HEK293 (cell line): ENCODE data around the gene ASXL1.

Source experiments
- BCL11B ChIP-seq: fragments of 450-650 bp; formaldehyde crosslinking; IDR thresholded peaks from 2 replicates; pipeline ENCODE4 v1.5.1; 2016; ENCODE audit warnings: low read depth, missing biosample characterization, missing genetic modification characterization
- GLI4 ChIP-seq: fragments of 450-650 bp; formaldehyde crosslinking; IDR thresholded peaks from 2 replicates; pipeline ENCODE4 v1.5.1; 2016; ENCODE audit warnings: missing biosample characterization, missing genetic modification characterization
- MEIS1 ChIP-seq: sonication (generic); formaldehyde crosslinking; IDR thresholded peaks from 2 replicates; pipeline ENCODE4 v1.8.1; 2022; ENCODE audit warnings: missing genetic modification reagents, mild to moderate bottlenecking, borderline replicate concordance
- PRDM1 ChIP-seq: fragments of 450-650 bp; formaldehyde crosslinking; IDR thresholded peaks from 2 replicates; pipeline ENCODE4; 2016; ENCODE audit warnings: missing biosample characterization, missing genetic modification characterization
- PRDM4 ChIP-seq: fragments of 450-650 bp; formaldehyde crosslinking; IDR thresholded peaks from 2 replicates; pipeline ENCODE4 v1.5.1; 2017; ENCODE audit warnings: missing biosample characterization, missing genetic modification characterization
- SP3 ChIP-seq: fragments of 450-650 bp; formaldehyde crosslinking; IDR thresholded peaks from 2 replicates; pipeline ENCODE4 v1.5.1; 2016; ENCODE audit warnings: missing biosample characterization, missing genetic modification characterization
- TCF7L2 ChIP-seq: IDR thresholded peaks from 2 replicates; pipeline ENCODE4 v1.6.1; 2011; ENCODE audit warnings: low read depth, mild to moderate bottlenecking, inconsistent platforms, low read length, moderate library complexity, borderline replicate concordance
- ZBTB20 ChIP-seq: fragments of 450-650 bp; formaldehyde crosslinking; IDR thresholded peaks from 2 replicates; pipeline ENCODE4 v1.5.1; 2016; ENCODE audit warnings: missing biosample characterization, missing genetic modification characterization
- ZBTB48 ChIP-seq: fragments of 450-650 bp; formaldehyde crosslinking; IDR thresholded peaks from 2 replicates; pipeline ENCODE4 v1.5.1; 2016; ENCODE audit warnings: missing biosample characterization, missing genetic modification characterization
- ZBTB8A ChIP-seq: fragments of 450-650 bp; formaldehyde crosslinking; IDR thresholded peaks from 2 replicates; pipeline ENCODE4 v1.5.1; 2016; ENCODE audit warnings: missing biosample characterization, missing genetic modification characterization
- ZFP41 ChIP-seq: fragments of 450-650 bp; formaldehyde crosslinking; IDR thresholded peaks from 2 replicates; pipeline ENCODE4 v1.5.1; 2016; ENCODE audit warnings: missing biosample characterization, missing genetic modification characterization, borderline replicate concordance
- ZNF10 ChIP-seq: fragments of 450-650 bp; formaldehyde crosslinking; IDR thresholded peaks from 2 replicates; pipeline ENCODE4 v1.5.1; 2017; ENCODE audit warnings: missing biosample characterization, missing genetic modification characterization
- ZNF112 ChIP-seq: fragments of 450-650 bp; formaldehyde crosslinking; IDR thresholded peaks from 2 replicates; pipeline ENCODE4 v1.5.0; 2017; ENCODE audit warnings: missing biosample characterization, missing genetic modification characterization
- ZNF133 ChIP-seq: fragments of 450-650 bp; formaldehyde crosslinking; IDR thresholded peaks from 2 replicates; pipeline ENCODE4 v1.5.1; 2016; ENCODE audit warnings: missing biosample characterization, missing genetic modification characterization
- ZNF16 ChIP-seq: fragments of 450-650 bp; formaldehyde crosslinking; IDR thresholded peaks from 2 replicates; pipeline ENCODE4 v1.5.1; 2016; ENCODE audit warnings: low read depth, missing biosample characterization, missing genetic modification characterization
- ZNF174 ChIP-seq: fragments of 450-650 bp; formaldehyde crosslinking; IDR thresholded peaks from 2 replicates; pipeline ENCODE4 v1.5.0; 2017; ENCODE audit warnings: missing biosample characterization, mild to moderate bottlenecking, missing genetic modification characterization
- ZNF19 ChIP-seq: fragments of 450-650 bp; formaldehyde crosslinking; IDR thresholded peaks from 2 replicates; pipeline ENCODE4; 2016; ENCODE audit warnings: missing biosample characterization, missing genetic modification characterization, low read depth
- ZNF202 ChIP-seq: fragments of 450-650 bp; formaldehyde crosslinking; IDR thresholded peaks from 2 replicates; pipeline ENCODE4 v1.5.1; 2016; ENCODE audit warnings: missing biosample characterization, missing genetic modification characterization, borderline replicate concordance
- ZNF239 ChIP-seq: fragments of 450-650 bp; formaldehyde crosslinking; IDR thresholded peaks from 2 replicates; pipeline ENCODE4 v1.5.1; 2016; ENCODE audit warnings: missing biosample characterization, missing genetic modification characterization
- ZNF274 ChIP-seq, 2 experiments: fragments of 200-500 bp in 1 of 2; fragments of 450-650 bp in 1 of 2; sonication (Bioruptor generic) in 1 of 2; formaldehyde crosslinking in 1 of 2; IDR thresholded peaks; 2 replicates each; pipeline versions ENCODE4 v1.5.1 to v1.6.1; 2014 to 2016; ENCODE audit warnings: borderline replicate concordance in 1 of 2, inconsistent platforms in 1 of 2, low read length in 1 of 2, missing biosample characterization in 1 of 2, missing genetic modification characterization in 1 of 2
- ZNF280D ChIP-seq: fragments of 450-650 bp; formaldehyde crosslinking; IDR thresholded peaks from 2 replicates; pipeline ENCODE4 v1.5.1; 2016; ENCODE audit warnings: missing biosample characterization, missing genetic modification characterization
- ZNF404 ChIP-seq: fragments of 450-650 bp; formaldehyde crosslinking; IDR thresholded peaks from 2 replicates; pipeline ENCODE4 v1.5.1; 2017; ENCODE audit warnings: missing biosample characterization, missing genetic modification characterization
- ZNF433 ChIP-seq: fragments of 450-650 bp; formaldehyde crosslinking; IDR thresholded peaks from 2 replicates; pipeline ENCODE4 v1.5.1; 2016; ENCODE audit warnings: missing biosample characterization, missing genetic modification characterization, low read depth
- ZNF510 ChIP-seq: fragments of 450-650 bp; formaldehyde crosslinking; IDR thresholded peaks from 2 replicates; pipeline ENCODE4 v1.5.1; 2018; ENCODE audit warnings: mild to moderate bottlenecking, missing genetic modification characterization, missing biosample characterization; ENCODE audit not compliant: insufficient replicate concordance
- ZNF558 ChIP-seq: fragments of 450-650 bp; formaldehyde crosslinking; IDR thresholded peaks from 2 replicates; pipeline ENCODE4 v1.5.1; 2016; ENCODE audit warnings: missing biosample characterization, missing genetic modification characterization
- ZNF585B ChIP-seq: fragments of 450-650 bp; formaldehyde crosslinking; IDR thresholded peaks from 2 replicates; pipeline ENCODE4 v1.5.1; 2016; ENCODE audit warnings: missing biosample characterization, missing genetic modification characterization
- ZNF623 ChIP-seq: fragments of 450-650 bp; formaldehyde crosslinking; IDR thresholded peaks from 2 replicates; pipeline ENCODE4 v1.5.1; 2016; ENCODE audit warnings: missing biosample characterization, missing genetic modification characterization
- ZNF704 ChIP-seq: fragments of 450-650 bp; formaldehyde crosslinking; IDR thresholded peaks from 2 replicates; pipeline ENCODE4 v1.5.1; 2016; ENCODE audit warnings: missing biosample characterization, missing genetic modification characterization
- ZNF843 ChIP-seq: fragments of 450-650 bp; formaldehyde crosslinking; IDR thresholded peaks from 2 replicates; pipeline ENCODE4 v1.5.1; 2016; ENCODE audit warnings: missing biosample characterization, missing genetic modification characterization
- ZSCAN4 ChIP-seq: fragments of 450-650 bp; formaldehyde crosslinking; IDR thresholded peaks from 2 replicates; pipeline ENCODE4 v1.5.1; 2017; ENCODE audit warnings: missing biosample characterization, missing genetic modification characterization
- TF ChIP-seq, protein P1 (sequence below): fragments of 450-650 bp; formaldehyde crosslinking; IDR thresholded peaks from 2 replicates; pipeline ENCODE4 v1.5.1; 2016; ENCODE audit warnings: missing biosample characterization, missing genetic modification characterization

Gene ASXL1

DNA sequence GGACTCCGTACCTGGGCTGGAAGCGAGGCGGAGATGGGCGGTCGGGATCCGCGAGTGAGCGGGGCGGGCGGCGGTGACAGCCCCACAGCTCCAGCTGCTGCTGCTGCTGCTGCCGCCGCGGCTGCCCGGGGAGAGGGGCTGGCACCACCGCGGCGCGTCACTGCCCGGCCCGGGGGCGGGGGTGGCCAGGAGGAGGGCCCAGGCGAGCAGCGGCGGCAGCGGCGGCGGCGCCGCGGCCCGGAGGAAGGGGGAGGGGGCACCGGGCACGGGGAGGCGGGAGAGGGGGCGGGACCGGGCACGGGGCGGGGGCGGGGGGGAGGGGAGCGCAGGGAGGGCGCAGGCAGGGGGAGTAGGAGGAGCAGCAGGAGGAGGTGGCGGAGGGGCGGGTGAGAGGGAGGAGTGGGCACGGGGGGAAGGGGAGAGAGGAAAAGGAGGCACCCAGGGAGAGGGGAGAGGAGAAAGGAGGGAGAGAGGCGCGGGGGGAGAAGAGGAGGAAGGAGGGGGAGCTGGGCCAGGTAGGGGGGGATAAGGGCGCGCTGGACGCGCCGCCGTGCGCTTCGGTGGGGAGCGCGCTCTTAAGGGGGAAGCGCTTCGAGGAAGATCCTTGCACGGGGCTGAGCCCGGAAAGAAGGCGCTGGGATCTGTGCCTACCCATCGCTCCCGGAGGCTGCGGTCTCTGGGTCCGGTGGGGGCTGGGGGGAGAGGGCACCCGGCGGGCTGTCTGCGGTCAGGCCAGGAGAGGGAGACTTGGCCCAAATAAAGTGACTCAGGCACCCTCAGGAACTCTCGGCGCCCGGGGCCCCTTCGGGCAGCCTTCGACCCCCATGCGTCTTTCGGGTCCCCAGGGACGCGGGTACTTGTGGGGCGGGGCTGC lies 125.5 kb downstream of the ASXL1 start (continued):
- TF ChIP-seq ZNF558 (tag by site-specific recombination) (no peak), GLI4 (tag by site-specific recombination) (no peak), ZNF280D (tag by site-specific recombination) (no peak), ZNF510 (tag by site-specific recombination) (no peak), ZBTB20 (tag by site-specific recombination) (peak; percentile 83), ZNF623 (no peak), TCF7L2 (no peak), ZNF404 (tag by site-specific recombination) (no peak), ZNF704 (no peak), ZNF274 (IDR thresholded peaks at IDR 0.05; ENCODE audit: low read length) (no peak), ZNF274 (tag by site-specific recombination; IDR thresholded peaks at IDR 0.05; ENCODE audit: borderline replicate concordance) (no peak), ZNF202 (tag by site-specific recombination) (no peak), ZNF133 (no peak), PRDM4 (tag by site-specific recombination) (0 out of 2 replicates have a peak, but pooled peaks have one; percentile 28), ZNF112 (no peak), ZNF16 (tag by site-specific recombination) (no peak), ZBTB48 (tag by site-specific recombination) (peak; percentile 60; the same call in 1 of the 2 replicates), ZSCAN4 (no peak), PRDM1 (tag by site-specific recombination) (peak; percentile 35; the same call in 1 of the 2 replicates), ZNF239 (no peak), ZFP41 (tag by site-specific recombination) (no peak), ZNF585B (tag by site-specific recombination) (no peak), SP3 (tag by site-specific recombination) (peak; percentile 75), MEIS1 (CRISPR knock-in tag) (no peak), ZNF433 (no peak), ZBTB8A (tag by site-specific recombination) (peak; percentile 92), ZNF10 (tag by site-specific recombination) (no peak), BCL11B (tag by site-specific recombination) (no peak), ZNF843 (tag by site-specific recombination) (peak; percentile 45; the same call in 1 of the 2 replicates), ZNF19 (no peak), ZNF174 (tag by site-specific recombination) (no peak)
- TF ChIP-seq, protein P1, sequence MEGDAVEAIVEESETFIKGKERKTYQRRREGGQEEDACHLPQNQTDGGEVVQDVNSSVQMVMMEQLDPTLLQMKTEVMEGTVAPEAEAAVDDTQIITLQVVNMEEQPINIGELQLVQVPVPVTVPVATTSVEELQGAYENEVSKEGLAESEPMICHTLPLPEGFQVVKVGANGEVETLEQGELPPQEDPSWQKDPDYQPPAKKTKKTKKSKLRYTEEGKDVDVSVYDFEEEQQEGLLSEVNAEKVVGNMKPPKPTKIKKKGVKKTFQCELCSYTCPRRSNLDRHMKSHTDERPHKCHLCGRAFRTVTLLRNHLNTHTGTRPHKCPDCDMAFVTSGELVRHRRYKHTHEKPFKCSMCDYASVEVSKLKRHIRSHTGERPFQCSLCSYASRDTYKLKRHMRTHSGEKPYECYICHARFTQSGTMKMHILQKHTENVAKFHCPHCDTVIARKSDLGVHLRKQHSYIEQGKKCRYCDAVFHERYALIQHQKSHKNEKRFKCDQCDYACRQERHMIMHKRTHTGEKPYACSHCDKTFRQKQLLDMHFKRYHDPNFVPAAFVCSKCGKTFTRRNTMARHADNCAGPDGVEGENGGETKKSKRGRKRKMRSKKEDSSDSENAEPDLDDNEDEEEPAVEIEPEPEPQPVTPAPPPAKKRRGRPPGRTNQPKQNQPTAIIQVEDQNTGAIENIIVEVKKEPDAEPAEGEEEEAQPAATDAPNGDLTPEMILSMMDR (tag by site-specific recombination): peak; percentile 32
